AG10803 (cell line): Measurements from ENCODE around the gene ZNF205.
"Not testable (repeated sequence)": the region's sequence is repeated elsewhere in the genome, so short reads cannot be mapped to it uniquely, and the experiment has no call there.

Experiments used
- DNase-seq: peaks from one replicate; pipeline ENCODE4 v3.0.0; 2010; ENCODE audit warnings: low read depth
- H3K4me3 ChIP-seq: 2 replicates; pipeline ENCODE4 v1.5.1; 2011; ENCODE audit warnings: mild to moderate bottlenecking, low read length, control low read depth
- CTCF ChIP-seq: conservative IDR thresholded peaks from 2 replicates; pipeline ENCODE4 v1.5.1; 2011; ENCODE audit warnings: mild to moderate bottlenecking, low read length, control low read depth, inconsistent platforms

The ZNF205 gene

GRCh38 chr16:3070608-3071111, 41.7 kb upstream of the ZNF205 start:
- H3K4me3 ChIP-seq: no peak overlapping the region
- no peak for TF ChIP-seq CTCF
- no peak for DNase-seq

DNA sequence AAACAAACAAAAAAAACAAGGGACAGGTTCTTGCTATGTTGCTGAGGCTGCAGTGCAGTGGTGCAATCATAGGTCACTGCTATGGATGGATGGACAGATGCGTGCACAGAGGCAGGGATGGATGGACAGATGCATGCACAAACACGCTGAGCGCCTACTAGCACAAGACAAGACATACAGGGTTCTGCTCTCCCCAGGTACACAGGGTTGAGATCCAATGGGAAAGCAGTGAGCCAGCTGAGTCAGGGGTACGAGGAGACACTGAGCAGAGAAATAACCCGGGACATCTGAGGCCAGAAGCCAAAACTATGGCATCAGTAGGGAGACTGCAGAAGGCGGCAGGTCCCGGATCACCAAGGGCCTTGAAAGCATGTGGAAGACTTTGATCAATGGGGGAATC, 40.7 kb upstream of the ZNF205 start:
- no peak for TF ChIP-seq CTCF
- DNase-seq: no peak
- no peak overlapping the region for H3K4me3 ChIP-seq

DNA sequence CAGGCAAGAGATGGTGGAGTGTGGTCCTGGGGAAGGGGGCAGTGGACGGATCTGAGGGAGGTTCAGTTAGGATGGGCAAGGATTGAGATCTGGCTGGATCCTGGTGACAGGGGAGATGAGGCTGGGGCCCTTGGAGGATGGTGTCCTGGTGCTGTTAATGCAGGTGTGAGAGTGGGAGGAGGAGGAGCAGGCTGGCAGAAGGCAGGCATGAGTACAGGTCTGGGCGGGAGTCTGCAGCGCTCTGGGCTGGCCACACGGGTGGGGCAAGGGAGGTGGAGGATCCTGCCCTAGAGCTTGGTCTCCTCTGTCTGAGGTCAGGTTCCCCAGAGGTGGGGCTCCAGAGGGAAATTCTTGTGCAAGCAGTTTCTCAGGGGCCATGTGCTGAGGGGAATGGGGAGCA, 40.2 kb upstream of the ZNF205 start:
- DNase-seq, H3K4me3 ChIP-seq: not testable (repeated sequence)

- H3K4me3 ChIP-seq, DNase-seq: not testable (repeated sequence)
Measured at GRCh38 chr16:3072576-3073263, 39.7 kb upstream of the ZNF205 start.

GRCh38 chr16:3073448-3073847, 38.9 kb upstream of the ZNF205 start:
- DNase-seq: no peak

GRCh38 chr16:3074860-3075522, 37.4 kb upstream of the ZNF205 start:
- no peak for TF ChIP-seq CTCF
- H3K4me3 ChIP-seq: no peak overlapping the region
- no peak for DNase-seq

More at GRCh38 chr16:3073448-3073847, 38.9 kb upstream of the ZNF205 start:
- no peak overlapping the region for H3K4me3 ChIP-seq
- no peak for TF ChIP-seq CTCF

- TF ChIP-seq CTCF: no peak
- no peak overlapping the region for H3K4me3 ChIP-seq
- no peak for DNase-seq
Measured at GRCh38 chr16:3075523-3075915, 36.9 kb upstream of the ZNF205 start.

DNA sequence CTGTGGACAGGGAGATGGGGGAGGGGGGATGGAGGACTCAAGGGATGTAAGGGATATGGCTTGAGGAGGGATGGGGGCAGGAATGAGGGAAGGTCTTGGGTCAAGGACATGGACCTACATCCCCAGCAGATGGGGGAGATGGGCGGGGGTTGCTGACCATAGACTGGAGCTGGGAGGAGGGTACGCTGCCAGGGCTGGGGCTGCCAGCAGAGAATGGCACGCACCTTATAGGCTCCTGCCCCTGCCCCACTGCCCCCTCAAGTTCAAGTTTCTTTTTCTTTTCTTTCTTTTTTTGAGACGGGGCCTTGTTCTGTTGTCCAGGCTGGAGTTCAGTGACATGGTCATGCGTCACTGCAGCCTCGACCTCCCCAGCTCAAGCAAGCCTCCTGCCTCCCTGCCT, 36.4 kb upstream of the ZNF205 start:
- not testable (repeated sequence) for H3K4me3 ChIP-seq, DNase-seq
